MCF 10A (cell line): Measurements from ENCODE around the gene HSD17B12. TPM values are rescaled to one million over a fixed set of nuclear protein-coding genes. Genes with fewer than 3 reads are reported as not detected.

Experiments
- BruUV-seq: library from RNA; stranded (reverse); fragments of 400-500 nt; replicated peaks from 2 replicates; lab custom pipeline; 2021; lab: Mats Ljungman, UMichigan
- CTCF ChIA-PET: fragments of 300-600 bp; sonication (Branson Sonifier 250); formaldehyde crosslinking; extraction: SDS; loops from one replicate; lab custom pipeline; 2021; ENCODE audit warnings: antibody characterized with exemption, inconsistent platforms; lab: Yijun Ruan, JAX
- POLR2A ChIA-PET: fragments of 300-600, 350-650 bp; sonication (Branson Sonifier 250); formaldehyde crosslinking; extraction: SDS; loops from one replicate; lab custom pipeline; 2020; ENCODE audit warnings: antibody characterized with exemption, inconsistent platforms; lab: Yijun Ruan, JAX
- DNase-seq: peaks from one replicate; pipeline ENCODE4 v3.0.0-alpha.2; 2018; ENCODE audit not compliant: unreplicated experiment
- H3K27ac Mint-ChIP-seq: one replicate; pipeline ENCODE4 v1.8.0; 2022; ENCODE audit warnings: mild to moderate bottlenecking, low read depth, mixed read lengths; ENCODE audit not compliant: unreplicated experiment
- H3K27me3 Mint-ChIP-seq: one replicate; pipeline ENCODE4 v1.8.0; 2022; ENCODE audit warnings: mixed read lengths; ENCODE audit not compliant: insufficient read depth, unreplicated experiment
- H3K36me3 Mint-ChIP-seq: one replicate; pipeline ENCODE4 v1.8.0; 2022; ENCODE audit warnings: mild to moderate bottlenecking, moderate library complexity, mixed read lengths; ENCODE audit not compliant: insufficient read depth, unreplicated experiment
- H3K4me1 Mint-ChIP-seq: one replicate; pipeline ENCODE4 v1.8.0; 2022; ENCODE audit warnings: mixed read lengths; ENCODE audit not compliant: insufficient read depth, unreplicated experiment
- H3K4me3 Mint-ChIP-seq: one replicate; pipeline ENCODE4 v1.8.0; 2022; ENCODE audit warnings: mild to moderate bottlenecking, moderate library complexity, mixed read lengths; ENCODE audit not compliant: unreplicated experiment
- H3K9me3 Mint-ChIP-seq: one replicate; pipeline ENCODE4 v1.8.0; 2022; ENCODE audit warnings: mixed read lengths; ENCODE audit not compliant: unreplicated experiment
- CTCF ChIP-seq: fragments of 200-600 bp; IDR thresholded peaks from one replicate; pipeline ENCODE4 v1.8.0; 2022; ENCODE audit warnings: antibody characterized with exemption, mild to moderate bottlenecking; ENCODE audit not compliant: unreplicated experiment
- intact Hi-C: fragments of 100-400 bp; cut with micrococcal nuclease; formaldehyde crosslinking; loops from 2 replicates; pipeline ENCODE4 v1.14.1; 2022
- total RNA-seq: library from RNA; stranded (reverse); gene quantifications from 2 replicates; pipeline ENCODE4 v1.2.3, GENCODE V29; 2022

HSD17B12 gene
- total RNA-seq, 1 experiment from 2014 or later, result 117 TPM

- CTCF ChIA-PET, result interaction anchor here (0.7 to 1.9 kb wide), 7 partner anchors 17 to 505 kb away, joined by 3 to 4 read pairs (median 3); no protein-coding TSS in a partner anchor
- POLR2A ChIA-PET, result interaction anchor here (0.7 to 1.6 kb wide), 2 partner anchors 34 to 43 kb away, joined by 3 read pairs; no protein-coding TSS in a partner anchor
- H3K9me3 Mint-ChIP-seq, result peaks cover 18% of the 10 kb centered on the region
These were observed 107.3 kb downstream of the HSD17B12 start for GRCh38 chr11:43787824-43788223.

GRCh38 chr11:43788421-43788820, 107.9 kb downstream of the HSD17B12 start:
- DNase-seq, result no peak
- ChIA-PET POLR2A (interaction anchor here (0.7 to 1.6 kb wide), 2 partner anchors 35 to 42 kb away, joined by 3 read pairs; no protein-coding TSS in a partner anchor), CTCF (interaction anchor here (0.6 to 1.9 kb wide), 5 partner anchors 37 to 506 kb away, joined by 3 to 4 read pairs (median 3); no protein-coding TSS in a partner anchor)
- Mint-ChIP-seq H3K27ac (no peak overlapping the region), H3K4me3 (no peak overlapping the region), H3K27me3 (no peaks in the 10 kb centered on the region), H3K9me3 (peaks cover 12% of the 10 kb centered on the region), H3K36me3 (peaks cover 7% of the 10 kb centered on the region), H3K4me1 (peaks cover 5% of the 10 kb centered on the region)
- BruUV-seq, result no TSS peak
- no peak for TF ChIP-seq CTCF
- intact Hi-C loops, result no loop called here

More at GRCh38 chr11:43787824-43788223, 107.3 kb downstream of the HSD17B12 start:
- no peak overlapping the region for H3K27ac Mint-ChIP-seq
- H3K4me3 Mint-ChIP-seq, result no peak overlapping the region
- intact Hi-C loops, result no loop called here
- peaks cover 7% of the 10 kb centered on the region for H3K36me3 Mint-ChIP-seq
- no peaks in the 10 kb centered on the region for H3K27me3 Mint-ChIP-seq
- BruUV-seq, result no TSS peak
- no peak for TF ChIP-seq CTCF
- no peak for DNase-seq
- H3K4me1 Mint-ChIP-seq, result peaks cover 5% of the 10 kb centered on the region

GRCh38 chr11:43789700-43790443, 109.3 kb downstream of the HSD17B12 start:
- peak overlapping the region; percentile 58 for H3K27ac Mint-ChIP-seq
- H3K9me3 Mint-ChIP-seq, result no peaks in the 10 kb centered on the region
- intact Hi-C loops, result no loop called here
- DNase-seq, result peak; percentile 53
- no peaks in the 10 kb centered on the region for H3K27me3 Mint-ChIP-seq
- peak overlapping the region; percentile 33 for H3K4me3 Mint-ChIP-seq
- BruUV-seq, result TSS peak; percentile 45
- ChIA-PET POLR2A (interaction anchor here (0.6 to 1.5 kb wide), 6 partner anchors 16 to 178 kb away, joined by 3 to 4 read pairs (median 3); partner anchors contain the start of gene HSD17B12), CTCF (interaction anchor here (0.7 to 0.9 kb wide), 3 partner anchors 22 to 155 kb away, joined by 3 to 4 read pairs (median 3); no protein-coding TSS in a partner anchor)
- H3K4me1 Mint-ChIP-seq, result peaks cover 5% of the 10 kb centered on the region
- no peak for TF ChIP-seq CTCF
- H3K36me3 Mint-ChIP-seq, result peaks cover 5% of the 10 kb centered on the region

- Mint-ChIP-seq H3K27me3 (no peaks in the 10 kb centered on the region), H3K9me3 (no peaks in the 10 kb centered on the region), H3K4me3 (peak overlapping the region; percentile 33), H3K36me3 (no peaks in the 10 kb centered on the region), H3K4me1 (peaks cover 5% of the 10 kb centered on the region), H3K27ac (peak overlapping the region; percentile 58)
- no TSS peak for BruUV-seq
- POLR2A ChIA-PET, result interaction anchor here (1.3 to 1.5 kb wide), 2 partner anchors 40 to 105 kb away, joined by 3 to 4 read pairs; no protein-coding TSS in a partner anchor
- CTCF ChIA-PET, result interaction anchor here (0.7 kb wide), 2 partner anchors 36 to 155 kb away, joined by 3 read pairs; no protein-coding TSS in a partner anchor
- DNase-seq, result peak; percentile 37
- intact Hi-C loops, result no loop called here
- no peak for TF ChIP-seq CTCF
These were observed 109.9 kb downstream of the HSD17B12 start for GRCh38 chr11:43790444-43790794.
